Fibroblast of villous mesenchyme (primary cell): ENCODE results near the gene EPHA2. TPM values are rescaled to one million over a fixed set of nuclear protein-coding genes. Genes with fewer than 3 reads are reported as not detected.

Source experiments
- DNase-seq: peaks from one replicate; pipeline ENCODE4 v3.0.0-alpha.2; 2010; ENCODE audit warnings: low read depth
- H3K4me3 ChIP-seq: 2 replicates; pipeline ENCODE4 v1.5.1; 2011; ENCODE audit warnings: low read depth, mild to moderate bottlenecking, low read length
- total RNA-seq: library from RNA; depleted of rRNA; stranded (reverse); fragments of >200 nt; gene quantifications from 2 replicates; pipeline ENCODE4 v1.2.3, GENCODE V29; 2012
- TF ChIP-seq, protein P1 (sequence below): IDR thresholded peaks from 2 replicates; pipeline ENCODE4 v1.5.1; 2012; ENCODE audit warnings: low read depth, mild to moderate bottlenecking, low read length; ENCODE audit not compliant: insufficient read depth

Gene EPHA2
- total RNA-seq, 1 donor = 104 TPM

DNA sequence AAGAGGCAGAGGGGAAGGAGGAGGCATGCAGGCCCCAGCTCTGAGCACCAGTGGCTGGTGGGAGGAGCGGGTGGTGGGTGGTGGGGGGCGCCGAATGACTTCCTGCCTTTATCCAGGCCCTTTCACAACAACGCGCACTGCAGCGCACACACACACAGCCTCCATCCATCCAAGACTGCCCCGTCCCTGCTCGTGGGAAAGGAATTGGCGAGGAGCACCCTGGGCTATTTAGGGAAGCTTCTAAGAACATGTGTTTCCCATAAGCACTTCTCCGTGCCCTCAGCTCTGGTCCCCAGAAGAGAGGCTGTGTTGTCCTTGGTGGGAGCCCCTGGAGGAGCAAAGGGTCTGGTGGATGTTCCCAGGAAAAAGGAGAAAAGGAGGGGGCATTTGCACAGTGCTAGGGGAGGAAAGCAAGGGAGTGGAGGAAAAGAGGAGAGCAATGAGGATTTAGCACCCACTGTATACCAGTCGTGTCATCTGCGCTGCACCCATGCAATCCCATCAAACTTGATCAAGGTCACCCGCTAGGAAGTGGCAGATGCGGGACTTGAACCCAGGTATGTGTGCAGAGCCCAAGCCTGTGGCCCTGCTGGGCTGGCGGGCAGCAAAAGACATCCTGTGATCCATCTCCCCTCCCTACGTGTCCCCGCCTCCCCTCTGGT is 28.1 kb downstream of the EPHA2 start:
- TF ChIP-seq, protein P1, sequence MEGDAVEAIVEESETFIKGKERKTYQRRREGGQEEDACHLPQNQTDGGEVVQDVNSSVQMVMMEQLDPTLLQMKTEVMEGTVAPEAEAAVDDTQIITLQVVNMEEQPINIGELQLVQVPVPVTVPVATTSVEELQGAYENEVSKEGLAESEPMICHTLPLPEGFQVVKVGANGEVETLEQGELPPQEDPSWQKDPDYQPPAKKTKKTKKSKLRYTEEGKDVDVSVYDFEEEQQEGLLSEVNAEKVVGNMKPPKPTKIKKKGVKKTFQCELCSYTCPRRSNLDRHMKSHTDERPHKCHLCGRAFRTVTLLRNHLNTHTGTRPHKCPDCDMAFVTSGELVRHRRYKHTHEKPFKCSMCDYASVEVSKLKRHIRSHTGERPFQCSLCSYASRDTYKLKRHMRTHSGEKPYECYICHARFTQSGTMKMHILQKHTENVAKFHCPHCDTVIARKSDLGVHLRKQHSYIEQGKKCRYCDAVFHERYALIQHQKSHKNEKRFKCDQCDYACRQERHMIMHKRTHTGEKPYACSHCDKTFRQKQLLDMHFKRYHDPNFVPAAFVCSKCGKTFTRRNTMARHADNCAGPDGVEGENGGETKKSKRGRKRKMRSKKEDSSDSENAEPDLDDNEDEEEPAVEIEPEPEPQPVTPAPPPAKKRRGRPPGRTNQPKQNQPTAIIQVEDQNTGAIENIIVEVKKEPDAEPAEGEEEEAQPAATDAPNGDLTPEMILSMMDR = no peak
- no peak overlapping the region for H3K4me3 ChIP-seq
- DNase-seq = no peak

DNA sequence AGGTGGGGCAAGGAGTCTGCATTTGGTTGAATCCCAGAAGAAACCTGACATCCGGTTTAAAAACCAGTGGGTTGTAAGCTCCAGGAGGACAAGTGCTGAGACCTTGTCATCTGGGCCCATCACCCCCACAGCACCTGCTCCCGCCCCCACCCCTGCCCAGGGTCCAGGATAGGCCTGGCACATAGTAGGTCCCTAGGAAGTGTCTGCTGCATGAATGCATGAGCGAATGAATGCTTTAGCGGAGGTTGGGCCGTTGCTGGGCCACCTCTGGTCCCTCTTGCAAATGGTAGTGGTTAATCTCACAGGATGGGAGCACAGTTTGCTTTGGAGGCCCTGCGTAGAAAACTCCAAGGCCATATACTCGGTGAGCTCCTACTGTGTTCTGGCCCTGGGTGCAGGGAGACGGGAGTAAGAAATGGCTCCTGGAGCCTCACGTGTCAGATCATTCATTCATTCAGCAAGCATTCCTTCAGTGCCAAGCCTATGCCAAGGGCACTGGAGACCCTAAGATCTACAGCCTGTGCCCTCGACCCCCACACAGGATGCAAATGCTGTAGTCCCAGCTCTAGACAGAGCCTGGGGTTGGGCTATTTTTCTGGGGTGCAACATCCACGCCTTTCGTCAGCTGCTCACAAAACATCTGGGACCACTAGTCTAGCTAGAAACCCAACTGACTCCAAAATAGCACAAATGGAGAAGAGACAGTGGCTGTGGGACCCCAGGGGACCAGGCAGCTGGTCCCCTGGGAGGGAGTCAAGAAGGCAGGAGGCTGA is 28.9 kb downstream of the EPHA2 start:
- H3K4me3 ChIP-seq = no peak overlapping the region
- DNase-seq = no peak

DNA sequence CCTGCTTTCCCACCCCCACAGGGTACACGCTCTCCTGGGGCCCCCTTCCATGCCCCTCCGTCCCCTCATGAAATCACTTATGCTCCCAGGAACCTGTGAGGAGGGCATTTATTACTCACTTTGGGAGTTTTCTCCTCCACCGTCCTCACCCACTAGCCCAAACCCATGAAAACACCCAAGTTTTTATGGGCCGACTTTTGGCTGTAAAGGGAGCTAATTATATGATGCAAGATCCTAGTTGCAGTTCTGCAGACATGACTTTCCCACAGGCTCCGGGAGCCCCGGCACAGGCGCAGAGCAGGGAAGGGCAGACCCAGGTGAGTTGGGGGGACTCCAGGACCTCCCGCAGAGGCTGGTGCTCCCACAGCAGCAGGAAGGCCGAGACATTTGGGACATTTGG is 29.7 kb downstream of the EPHA2 start:
- no peak for DNase-seq
- no peak overlapping the region for H3K4me3 ChIP-seq
- TF ChIP-seq, protein P1 = no peak

More for the DNA sequence above, 28.9 kb downstream of the EPHA2 start:
- TF ChIP-seq, protein P1 = no peak

DNA sequence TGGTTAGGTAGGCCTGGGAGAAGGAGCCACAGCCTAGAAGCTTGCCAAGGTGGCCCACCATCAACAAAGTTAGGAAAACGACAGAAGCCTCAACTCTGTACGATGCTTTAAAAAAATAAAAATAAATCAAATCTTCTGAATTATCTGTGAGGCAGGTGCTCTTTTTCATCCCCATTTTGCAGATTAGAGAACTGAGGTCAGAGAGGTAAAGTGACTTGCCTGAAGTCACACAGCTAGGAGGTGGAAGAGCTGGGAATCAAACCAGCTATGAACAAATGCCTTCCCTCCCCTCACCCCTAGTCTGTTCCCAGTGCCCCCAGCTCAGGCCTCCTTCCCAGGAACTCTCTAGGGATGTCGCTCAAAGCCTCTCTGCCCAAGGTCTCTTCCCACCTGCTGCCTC is 30.4 kb downstream of the EPHA2 start:
- H3K4me3 ChIP-seq = no peak overlapping the region
- TF ChIP-seq, protein P1 = no peak
- no peak for DNase-seq

DNA sequence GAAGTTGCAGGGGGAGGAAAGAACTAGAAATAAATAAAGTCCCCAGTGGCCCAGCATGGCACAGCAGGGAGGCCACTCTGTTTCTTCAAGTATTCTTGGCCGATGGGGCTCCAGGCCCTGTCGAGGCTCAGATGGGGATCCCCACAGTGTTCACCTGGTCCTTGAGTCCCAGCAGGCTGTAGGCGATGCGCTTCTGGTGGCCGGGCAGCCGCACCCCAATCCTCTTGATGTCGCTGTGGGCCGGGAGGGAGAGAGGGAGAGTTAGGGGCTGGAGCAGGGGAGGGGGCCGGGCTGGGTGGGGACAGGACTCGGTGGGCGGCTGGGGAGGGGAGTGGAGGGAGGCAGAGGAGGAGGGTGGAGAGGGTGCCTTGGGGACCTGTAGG is 30.8 kb downstream of the EPHA2 start:
- H3K4me3 ChIP-seq = no peak overlapping the region
- no peak for DNase-seq
- TF ChIP-seq, protein P1 = no peak

DNA sequence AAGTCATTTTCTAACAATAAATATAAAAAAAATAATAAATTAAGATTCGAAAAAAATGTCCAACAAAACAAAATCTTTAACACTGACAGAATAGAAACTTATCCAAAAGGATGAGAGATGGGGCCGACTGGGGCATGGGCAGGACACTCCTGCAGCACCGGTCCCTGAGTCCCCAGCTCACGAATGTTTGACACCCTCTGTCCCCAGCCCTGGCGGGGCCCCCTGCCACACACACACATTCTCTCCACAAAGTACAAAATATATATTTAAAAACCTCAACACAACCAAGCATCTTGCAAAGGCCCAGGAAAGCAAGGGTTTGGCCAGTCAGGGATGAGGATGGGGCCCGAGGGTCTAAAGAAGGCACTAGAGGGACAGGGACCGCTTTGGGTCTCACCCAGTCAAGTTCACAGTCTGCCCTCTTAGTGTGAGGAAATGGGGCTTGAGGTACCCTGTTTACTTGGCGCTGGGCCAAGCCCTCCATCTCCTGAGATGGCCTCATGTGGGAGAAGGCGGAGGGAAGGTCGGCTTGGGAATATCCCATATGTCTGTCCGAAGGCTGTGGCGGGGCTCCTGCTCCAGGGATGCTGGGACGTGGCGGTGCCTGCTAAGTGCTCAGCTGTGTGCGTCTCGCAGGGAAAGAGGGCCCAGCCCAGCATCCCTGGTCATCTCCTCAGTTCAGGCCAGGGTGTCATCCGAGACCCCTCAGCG is 31.3 kb downstream of the EPHA2 start:
- TF ChIP-seq, protein P1 = no peak
- H3K4me3 ChIP-seq = no peak overlapping the region
- DNase-seq = no peak
